Ascending aorta (tissue), 2 donors: Measurements from ENCODE around the gene DYNLT3. TPM values are rescaled to one million over a fixed set of nuclear protein-coding genes. Genes with fewer than 3 reads are reported as not detected.

ENCODE experiments used
- DNase-seq, 2 donors: peaks; one replicate each; pipeline ENCODE4 v3.0.0-alpha.2; 2019; ENCODE audit warnings: low spot score in 2 of 2
- H3K27ac ChIP-seq, 2 donors: fragments of 200-600 bp; sonication (generic); one replicate each; pipeline ENCODE4 v1.5.1; 2016 to 2017; ENCODE audit warnings: mild to moderate bottlenecking in 1 of 2
- H3K27me3 ChIP-seq: fragments of 200-600 bp; sonication (generic); one replicate; pipeline ENCODE4 v1.5.1; 2017
- H3K36me3 ChIP-seq, 2 donors: fragments of 200-600 bp; sonication (generic); one replicate each; pipeline ENCODE4 v1.5.1; 2016
- H3K4me1 ChIP-seq, 2 donors: fragments of 200-600 bp; sonication (generic); one replicate each; pipeline ENCODE4 v1.5.1; 2016 to 2017; ENCODE audit warnings: mild to moderate bottlenecking in 1 of 2
- H3K4me3 ChIP-seq, 2 donors: fragments of 200-600 bp; sonication (generic); one replicate each; pipeline ENCODE4 v1.5.1; 2016 to 2017; ENCODE audit warnings: mild to moderate bottlenecking in 1 of 2
- H3K9me3 ChIP-seq, 2 donors: fragments of 200-600 bp; sonication (generic); one replicate each; pipeline ENCODE4 v1.5.1; 2016
- intact Hi-C: fragments of 100-400 bp; cut with DNase I; formaldehyde crosslinking; loops from one replicate; pipeline ENCODE4 v1.15.1; 2023
- total RNA-seq: library from RNA; depleted of rRNA; stranded (reverse); fragments of >200 nt; gene quantifications from one replicate; pipeline ENCODE4 v1.1.0, GENCODE V29; 2016
- TF ChIP-seq, protein P1 (sequence below), 3 experiments: fragments of 200-600 bp in 2 of 3; fragments of 450-650 bp in 1 of 3; sonication (generic) in 2 of 3; IDR thresholded peaks; one replicate each; pipeline ENCODE4 v1.5.1; 2016 to 2019; ENCODE audit warnings: antibody characterized with exemption in 3 of 3, mild to moderate bottlenecking in 1 of 3, moderate library complexity in 1 of 3

DYNLT3 gene
- total RNA-seq, 1 donor from 2014 or later = 32.2 TPM

DNA sequence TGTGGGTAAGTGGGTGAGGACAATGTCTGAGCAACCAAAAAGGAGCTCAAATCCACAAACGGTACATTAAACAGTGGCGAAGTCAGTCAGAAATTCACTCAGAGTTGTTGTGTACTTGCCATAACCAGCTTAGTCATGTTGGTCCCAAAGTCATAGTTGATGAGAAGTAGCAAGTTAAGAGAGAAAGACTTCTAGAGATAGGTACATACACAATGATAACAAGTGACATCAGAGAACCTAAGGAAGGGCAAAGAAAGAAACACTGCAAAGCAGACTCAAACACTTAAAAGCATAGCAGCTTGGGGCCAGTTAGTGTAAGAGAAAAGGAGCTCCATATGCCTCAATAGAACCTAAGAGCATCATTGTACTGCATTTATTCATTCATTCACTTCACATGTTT, 30.2 kb downstream of the DYNLT3 start:
- H3K4me1 ChIP-seq = no peaks in the 10 kb centered on the region
- no peak for DNase-seq
- H3K36me3 ChIP-seq = no peaks in the 10 kb centered on the region
- no peaks in the 10 kb centered on the region for H3K9me3 ChIP-seq
- TF ChIP-seq, protein P1, sequence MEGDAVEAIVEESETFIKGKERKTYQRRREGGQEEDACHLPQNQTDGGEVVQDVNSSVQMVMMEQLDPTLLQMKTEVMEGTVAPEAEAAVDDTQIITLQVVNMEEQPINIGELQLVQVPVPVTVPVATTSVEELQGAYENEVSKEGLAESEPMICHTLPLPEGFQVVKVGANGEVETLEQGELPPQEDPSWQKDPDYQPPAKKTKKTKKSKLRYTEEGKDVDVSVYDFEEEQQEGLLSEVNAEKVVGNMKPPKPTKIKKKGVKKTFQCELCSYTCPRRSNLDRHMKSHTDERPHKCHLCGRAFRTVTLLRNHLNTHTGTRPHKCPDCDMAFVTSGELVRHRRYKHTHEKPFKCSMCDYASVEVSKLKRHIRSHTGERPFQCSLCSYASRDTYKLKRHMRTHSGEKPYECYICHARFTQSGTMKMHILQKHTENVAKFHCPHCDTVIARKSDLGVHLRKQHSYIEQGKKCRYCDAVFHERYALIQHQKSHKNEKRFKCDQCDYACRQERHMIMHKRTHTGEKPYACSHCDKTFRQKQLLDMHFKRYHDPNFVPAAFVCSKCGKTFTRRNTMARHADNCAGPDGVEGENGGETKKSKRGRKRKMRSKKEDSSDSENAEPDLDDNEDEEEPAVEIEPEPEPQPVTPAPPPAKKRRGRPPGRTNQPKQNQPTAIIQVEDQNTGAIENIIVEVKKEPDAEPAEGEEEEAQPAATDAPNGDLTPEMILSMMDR (IDR thresholded peaks at IDR 0.05) = no peak
- intact Hi-C loops = no loop called here
- no peak overlapping the region for H3K4me3 ChIP-seq
- H3K27ac ChIP-seq = no peak overlapping the region
- H3K27me3 ChIP-seq = no peaks in the 10 kb centered on the region

DNA sequence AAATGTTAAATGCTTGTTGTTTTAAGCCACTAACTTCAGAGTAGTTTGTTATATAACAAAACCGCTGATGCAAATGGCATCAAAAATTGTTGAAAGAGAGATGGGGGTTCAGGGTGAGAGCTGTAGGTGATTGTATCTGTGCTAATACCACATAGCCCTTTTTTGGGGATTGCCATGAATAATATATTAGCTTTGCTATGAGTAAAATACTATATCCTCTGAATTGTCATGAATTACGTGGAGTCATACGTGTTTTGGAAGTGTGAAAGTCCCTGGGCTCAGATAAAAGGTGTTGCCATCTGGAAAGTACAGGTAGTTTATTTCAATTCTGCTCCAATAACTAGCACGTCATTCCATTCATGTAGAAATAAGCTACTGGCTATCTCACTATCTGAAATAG, 30.6 kb downstream of the DYNLT3 start:
- H3K27me3 ChIP-seq = no peaks in the 10 kb centered on the region
- intact Hi-C loops = no loop called here

DNA sequence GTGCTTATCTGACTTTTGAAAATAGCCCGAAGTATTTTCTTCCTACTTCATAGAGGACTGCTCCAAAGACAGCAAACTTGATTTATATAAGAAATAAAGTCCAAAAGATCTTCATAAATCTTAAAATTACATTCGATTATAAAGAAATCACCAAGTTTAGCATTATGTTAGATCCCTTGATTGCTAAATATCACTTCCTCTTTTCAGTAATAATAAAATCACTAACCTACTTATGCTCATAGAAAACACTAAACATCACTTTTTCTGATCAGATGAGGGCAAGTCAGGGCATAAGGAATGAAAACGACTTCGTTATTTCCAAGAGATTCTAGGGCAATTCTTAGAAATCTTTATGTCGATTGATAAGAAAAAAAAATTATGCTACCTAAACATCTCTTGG, 32.0 kb downstream of the DYNLT3 start:
- DNase-seq = no peak
- Histone ChIP-seq H3K27me3 (no peaks in the 10 kb centered on the region), H3K36me3 (no peaks in the 10 kb centered on the region), H3K4me3 (no peak overlapping the region), H3K27ac (no peak overlapping the region), H3K4me1 (no peaks in the 10 kb centered on the region), H3K9me3 (no peaks in the 10 kb centered on the region)
- TF ChIP-seq, protein P1 (IDR thresholded peaks at IDR 0.05) = no peak
- intact Hi-C loops = no loop called here

More for the DNA sequence above, 30.6 kb downstream of the DYNLT3 start:
- H3K4me3 ChIP-seq = no peak overlapping the region
- no peak for DNase-seq
- TF ChIP-seq, protein P1 (IDR thresholded peaks at IDR 0.05) = no peak
- no peak overlapping the region for H3K27ac ChIP-seq
- no peaks in the 10 kb centered on the region for H3K4me1 ChIP-seq
- H3K36me3 ChIP-seq = no peaks in the 10 kb centered on the region
- no peaks in the 10 kb centered on the region for H3K9me3 ChIP-seq

DNA sequence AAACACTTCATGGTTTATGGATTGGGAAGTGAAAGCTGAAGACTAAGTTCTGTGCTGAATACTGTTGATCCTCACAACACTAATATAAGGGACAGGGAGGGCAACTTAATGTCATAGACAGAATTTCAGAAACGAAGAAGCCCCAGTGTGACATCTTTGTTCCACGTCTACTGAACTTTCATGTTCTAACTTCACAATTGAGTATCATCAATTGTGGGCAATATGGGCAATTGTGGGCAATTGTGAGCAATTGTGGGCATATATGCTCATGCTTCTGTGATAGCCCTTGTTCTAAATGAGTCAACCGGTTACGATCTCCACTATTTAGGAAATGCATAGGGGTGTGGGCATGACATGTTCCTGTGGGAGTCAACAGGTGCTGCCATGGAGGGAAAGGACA, 33.8 kb downstream of the DYNLT3 start:
- no peaks in the 10 kb centered on the region for H3K27me3 ChIP-seq
- DNase-seq = no peak
- H3K4me1 ChIP-seq = no peaks in the 10 kb centered on the region
- no peaks in the 10 kb centered on the region for H3K9me3 ChIP-seq
- H3K36me3 ChIP-seq = no peaks in the 10 kb centered on the region
- H3K27ac ChIP-seq = no peak overlapping the region
- intact Hi-C loops = no loop called here
- TF ChIP-seq, protein P1 (IDR thresholded peaks at IDR 0.05) = no peak
- H3K4me3 ChIP-seq = no peak overlapping the region

DNA sequence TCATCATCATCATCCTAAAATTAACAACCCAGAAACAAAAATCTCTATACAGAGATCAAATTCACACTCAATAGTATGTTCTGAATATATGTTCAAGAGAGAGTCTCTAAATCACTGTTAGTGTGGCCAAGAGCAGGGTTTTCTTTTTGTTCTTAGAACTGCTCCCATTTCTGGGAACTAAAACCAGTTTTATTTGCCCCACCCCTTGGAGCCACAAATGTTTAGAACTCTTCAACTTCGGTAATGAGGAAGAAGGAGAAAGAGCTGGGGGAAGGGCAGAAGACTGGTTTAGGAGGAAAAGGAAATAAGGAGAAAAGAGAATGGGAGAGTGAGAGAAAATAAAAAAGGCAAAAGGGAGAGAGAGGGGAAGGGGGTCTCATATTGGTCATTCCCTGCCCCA, 35.3 kb downstream of the DYNLT3 start:
- TF ChIP-seq, protein P1 (IDR thresholded peaks at IDR 0.05) = no peak
- no peak overlapping the region for H3K4me3 ChIP-seq
- no peaks in the 10 kb centered on the region for H3K36me3 ChIP-seq
- H3K27me3 ChIP-seq = no peaks in the 10 kb centered on the region
- H3K27ac ChIP-seq = no peak overlapping the region
- H3K9me3 ChIP-seq = no peaks in the 10 kb centered on the region
- intact Hi-C loops = no loop called here
- no peak for DNase-seq
- no peaks in the 10 kb centered on the region for H3K4me1 ChIP-seq

DNA sequence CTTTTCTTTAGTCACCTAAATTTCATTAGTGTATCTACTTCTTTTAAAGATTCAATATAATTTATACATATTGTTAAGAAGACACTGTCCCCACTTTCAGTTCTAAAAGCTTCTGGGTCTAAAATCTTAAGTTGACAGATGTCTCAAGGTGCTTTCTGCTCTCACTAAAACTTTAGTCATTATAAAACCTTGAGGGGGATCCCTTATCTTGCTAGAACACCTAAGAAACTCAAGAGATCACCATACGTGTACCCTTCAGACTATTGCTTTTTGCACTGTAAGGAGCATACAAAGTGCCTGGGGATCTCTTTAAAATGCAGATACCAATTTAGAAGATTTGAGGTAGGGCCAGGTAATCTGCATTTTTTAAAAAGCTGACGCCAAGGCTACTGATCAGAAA, 37.4 kb downstream of the DYNLT3 start:
- Histone ChIP-seq H3K27me3 (no peaks in the 10 kb centered on the region), H3K36me3 (no peaks in the 10 kb centered on the region), H3K27ac (no peak overlapping the region), H3K9me3 (no peaks in the 10 kb centered on the region), H3K4me3 (no peak overlapping the region), H3K4me1 (no peaks in the 10 kb centered on the region)
- no peak for DNase-seq
- intact Hi-C loops = no loop called here
- TF ChIP-seq, protein P1 (IDR thresholded peaks at IDR 0.05) = no peak
